HT-29 (cell line): ENCODE data around the gene SIVA1. TPM values are rescaled to one million over a fixed set of nuclear protein-coding genes. Genes with fewer than 3 reads are reported as not detected.
A peak's percentile ranks its signal among the peaks of the same experiment; 100 is the strongest.

Experiments used
- DNase-seq: peaks from one replicate; pipeline ENCODE4 v3.0.0-alpha.2; 2015; ENCODE audit warnings: low spot score
- total RNA-seq: library from RNA; depleted of rRNA; stranded (reverse); fragments of >200 nt; shearing (Covaris generic); gene quantifications from 2 replicates; pipeline ENCODE4 v1.2.3, GENCODE V29; 2014

SIVA1 gene
- total RNA-seq, 1 experiment from 2014 or later, result 243 TPM

GRCh38 chr14:104795781-104796686 lies 43.1 kb downstream of the SIVA1 start:
- no peak for DNase-seq

- no peak for DNase-seq
Observed at GRCh38 chr14:104796687-104797081, 43.7 kb downstream of the SIVA1 start.

GRCh38 chr14:104797115-104798044 lies 44.4 kb downstream of the SIVA1 start:
- DNase-seq, result no peak

- DNase-seq, result no peak
Observed at GRCh38 chr14:104798300-104799243, 45.6 kb downstream of the SIVA1 start.

- DNase-seq, result no peak
Observed at GRCh38 chr14:104799244-104800014, 46.5 kb downstream of the SIVA1 start.

- peak; percentile 38 for DNase-seq
Observed at GRCh38 chr14:104800015-104800770, 47.2 kb downstream of the SIVA1 start.

GRCh38 chr14:104800771-104801519 lies 48.0 kb downstream of the SIVA1 start, which contains the start of gene ZBTB42:
Gene ZBTB42 (plus strand): TSS chr14:104801101. CDS start chr14:104801198, 97 bp downstream.
- peak; percentile 80 for DNase-seq

GRCh38 chr14:104801520-104802393 lies 48.8 kb downstream of the SIVA1 start:
- no peak for DNase-seq

- DNase-seq, result no peak
Observed at GRCh38 chr14:104802394-104803184, 49.6 kb downstream of the SIVA1 start.

GRCh38 chr14:104803280-104803911 lies 50.4 kb downstream of the SIVA1 start:
- no peak for DNase-seq

- no peak for DNase-seq
Observed at GRCh38 chr14:104803912-104804410, 51.0 kb downstream of the SIVA1 start.

- no peak for DNase-seq
Observed at GRCh38 chr14:104804481-104805325, 51.8 kb downstream of the SIVA1 start.

GRCh38 chr14:104805326-104805678 lies 52.4 kb downstream of the SIVA1 start:
- DNase-seq, result no peak

GRCh38 chr14:104805941-104806624 lies 53.1 kb downstream of the SIVA1 start:
- no peak for DNase-seq
